HL-60 (cell line): ENCODE data around the gene DCP1B.

ENCODE experiments used
- DNase-seq, 2 experiments: peaks; one replicate each; pipeline ENCODE4 v3.0.0-alpha.2; 2010 to 2020; ENCODE audit warnings: low read depth in 1 of 2, low spot score in 1 of 2
- H3K27ac ChIP-seq: fragments of 250-450 bp; sonication (Bioruptor Pico); replicated peaks from 2 replicates; pipeline ENCODE4 v1.5.1; 2020; ENCODE audit warnings: mild to moderate bottlenecking, moderate library complexity
- H3K27me3 ChIP-seq: fragments of 250-450 bp; sonication (Bioruptor Pico); 2 replicates; pipeline ENCODE4 v1.5.1; 2021; ENCODE audit warnings: mild to moderate bottlenecking, moderate library complexity; ENCODE audit not compliant: insufficient read depth, poor library complexity, severe bottlenecking
- H3K4me3 ChIP-seq: replicated peaks from 2 replicates; pipeline ENCODE4 v1.5.1; 2011; ENCODE audit warnings: mild to moderate bottlenecking, control low read depth, low read length; ENCODE audit not compliant: insufficient read depth
- GABPA ChIP-seq: IDR thresholded peaks from 2 replicates; pipeline ENCODE4 v1.6.1; 2012; ENCODE audit warnings: low read depth
- POLR2AphosphoS5 ChIP-seq: IDR thresholded peaks from 2 replicates; pipeline ENCODE4 v1.6.1; 2012; ENCODE audit warnings: low read depth
- SPI1 ChIP-seq: IDR thresholded peaks from 2 replicates; pipeline ENCODE4 v1.6.1; 2012; ENCODE audit warnings: low read depth, mild to moderate bottlenecking, borderline replicate concordance
- TF ChIP-seq, protein P1 (sequence below): IDR thresholded peaks from 2 replicates; pipeline ENCODE4 v1.6.1; 2012; ENCODE audit warnings: low read depth; ENCODE audit not compliant: insufficient replicate concordance
- TF ChIP-seq, protein P2 (sequence below): IDR thresholded peaks from one replicate; pipeline ENCODE4 v1.5.1; 2011; ENCODE audit warnings: low read length, control low read depth, inconsistent platforms; ENCODE audit not compliant: insufficient read depth

The DCP1B gene

DNA sequence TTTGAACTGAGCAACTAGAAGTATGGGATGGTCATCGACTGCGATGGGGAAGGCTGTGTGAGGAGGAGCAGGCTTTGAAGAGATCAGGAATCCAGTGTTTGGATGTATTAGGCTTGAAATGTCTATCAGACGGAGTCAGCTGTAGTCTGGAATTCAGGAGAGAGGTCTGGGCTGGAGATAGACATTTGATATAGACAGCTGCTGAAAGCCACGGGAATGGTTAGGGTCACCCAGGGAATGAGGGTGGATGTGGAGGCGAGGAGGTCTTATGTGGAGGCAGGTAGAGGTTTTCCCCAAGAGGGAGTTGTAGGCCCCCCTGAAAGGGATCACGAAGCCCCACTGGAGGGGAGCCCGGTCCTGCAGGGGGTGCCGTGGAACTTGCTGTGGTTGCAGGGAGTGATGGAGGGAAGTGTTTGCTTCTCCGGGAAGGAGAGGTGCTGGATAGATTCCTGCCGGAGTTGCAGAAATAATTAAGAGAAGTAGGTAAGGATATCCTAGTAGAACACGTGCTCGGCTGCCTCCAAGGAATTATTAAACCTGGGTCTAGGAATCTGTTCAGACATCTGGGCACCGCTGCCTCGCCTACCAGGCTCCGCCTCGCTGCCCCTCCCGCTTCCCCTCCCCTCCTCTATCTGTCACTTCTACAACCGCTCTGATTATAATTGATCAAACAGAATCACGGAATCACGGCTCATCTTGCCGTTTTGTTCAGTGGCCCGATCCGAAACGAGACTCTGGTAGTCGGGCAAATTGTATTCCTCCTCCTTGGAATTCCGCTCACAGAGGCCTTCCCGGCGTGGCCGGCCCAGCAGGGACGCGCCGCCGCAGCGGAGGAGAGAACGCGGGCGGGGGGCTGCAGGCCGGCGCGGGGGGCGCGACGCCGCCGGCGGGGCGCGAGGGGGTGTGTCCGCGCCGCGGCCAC is 47.7 kb upstream of the DCP1B start:
- Histone ChIP-seq H3K4me3 (no peak overlapping the region), H3K27me3 (peaks cover 44% of the 10 kb centered on the region), H3K27ac (no peak overlapping the region)
- TF ChIP-seq, protein P1, sequence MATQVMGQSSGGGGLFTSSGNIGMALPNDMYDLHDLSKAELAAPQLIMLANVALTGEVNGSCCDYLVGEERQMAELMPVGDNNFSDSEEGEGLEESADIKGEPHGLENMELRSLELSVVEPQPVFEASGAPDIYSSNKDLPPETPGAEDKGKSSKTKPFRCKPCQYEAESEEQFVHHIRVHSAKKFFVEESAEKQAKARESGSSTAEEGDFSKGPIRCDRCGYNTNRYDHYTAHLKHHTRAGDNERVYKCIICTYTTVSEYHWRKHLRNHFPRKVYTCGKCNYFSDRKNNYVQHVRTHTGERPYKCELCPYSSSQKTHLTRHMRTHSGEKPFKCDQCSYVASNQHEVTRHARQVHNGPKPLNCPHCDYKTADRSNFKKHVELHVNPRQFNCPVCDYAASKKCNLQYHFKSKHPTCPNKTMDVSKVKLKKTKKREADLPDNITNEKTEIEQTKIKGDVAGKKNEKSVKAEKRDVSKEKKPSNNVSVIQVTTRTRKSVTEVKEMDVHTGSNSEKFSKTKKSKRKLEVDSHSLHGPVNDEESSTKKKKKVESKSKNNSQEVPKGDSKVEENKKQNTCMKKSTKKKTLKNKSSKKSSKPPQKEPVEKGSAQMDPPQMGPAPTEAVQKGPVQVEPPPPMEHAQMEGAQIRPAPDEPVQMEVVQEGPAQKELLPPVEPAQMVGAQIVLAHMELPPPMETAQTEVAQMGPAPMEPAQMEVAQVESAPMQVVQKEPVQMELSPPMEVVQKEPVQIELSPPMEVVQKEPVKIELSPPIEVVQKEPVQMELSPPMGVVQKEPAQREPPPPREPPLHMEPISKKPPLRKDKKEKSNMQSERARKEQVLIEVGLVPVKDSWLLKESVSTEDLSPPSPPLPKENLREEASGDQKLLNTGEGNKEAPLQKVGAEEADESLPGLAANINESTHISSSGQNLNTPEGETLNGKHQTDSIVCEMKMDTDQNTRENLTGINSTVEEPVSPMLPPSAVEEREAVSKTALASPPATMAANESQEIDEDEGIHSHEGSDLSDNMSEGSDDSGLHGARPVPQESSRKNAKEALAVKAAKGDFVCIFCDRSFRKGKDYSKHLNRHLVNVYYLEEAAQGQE, result no peak
- TF ChIP-seq POLR2AphosphoS5 (no peak), GABPA (no peak), SPI1 (no peak)
- TF ChIP-seq, protein P2, sequence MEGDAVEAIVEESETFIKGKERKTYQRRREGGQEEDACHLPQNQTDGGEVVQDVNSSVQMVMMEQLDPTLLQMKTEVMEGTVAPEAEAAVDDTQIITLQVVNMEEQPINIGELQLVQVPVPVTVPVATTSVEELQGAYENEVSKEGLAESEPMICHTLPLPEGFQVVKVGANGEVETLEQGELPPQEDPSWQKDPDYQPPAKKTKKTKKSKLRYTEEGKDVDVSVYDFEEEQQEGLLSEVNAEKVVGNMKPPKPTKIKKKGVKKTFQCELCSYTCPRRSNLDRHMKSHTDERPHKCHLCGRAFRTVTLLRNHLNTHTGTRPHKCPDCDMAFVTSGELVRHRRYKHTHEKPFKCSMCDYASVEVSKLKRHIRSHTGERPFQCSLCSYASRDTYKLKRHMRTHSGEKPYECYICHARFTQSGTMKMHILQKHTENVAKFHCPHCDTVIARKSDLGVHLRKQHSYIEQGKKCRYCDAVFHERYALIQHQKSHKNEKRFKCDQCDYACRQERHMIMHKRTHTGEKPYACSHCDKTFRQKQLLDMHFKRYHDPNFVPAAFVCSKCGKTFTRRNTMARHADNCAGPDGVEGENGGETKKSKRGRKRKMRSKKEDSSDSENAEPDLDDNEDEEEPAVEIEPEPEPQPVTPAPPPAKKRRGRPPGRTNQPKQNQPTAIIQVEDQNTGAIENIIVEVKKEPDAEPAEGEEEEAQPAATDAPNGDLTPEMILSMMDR, result no peak
- DNase-seq, result no peak

DNA sequence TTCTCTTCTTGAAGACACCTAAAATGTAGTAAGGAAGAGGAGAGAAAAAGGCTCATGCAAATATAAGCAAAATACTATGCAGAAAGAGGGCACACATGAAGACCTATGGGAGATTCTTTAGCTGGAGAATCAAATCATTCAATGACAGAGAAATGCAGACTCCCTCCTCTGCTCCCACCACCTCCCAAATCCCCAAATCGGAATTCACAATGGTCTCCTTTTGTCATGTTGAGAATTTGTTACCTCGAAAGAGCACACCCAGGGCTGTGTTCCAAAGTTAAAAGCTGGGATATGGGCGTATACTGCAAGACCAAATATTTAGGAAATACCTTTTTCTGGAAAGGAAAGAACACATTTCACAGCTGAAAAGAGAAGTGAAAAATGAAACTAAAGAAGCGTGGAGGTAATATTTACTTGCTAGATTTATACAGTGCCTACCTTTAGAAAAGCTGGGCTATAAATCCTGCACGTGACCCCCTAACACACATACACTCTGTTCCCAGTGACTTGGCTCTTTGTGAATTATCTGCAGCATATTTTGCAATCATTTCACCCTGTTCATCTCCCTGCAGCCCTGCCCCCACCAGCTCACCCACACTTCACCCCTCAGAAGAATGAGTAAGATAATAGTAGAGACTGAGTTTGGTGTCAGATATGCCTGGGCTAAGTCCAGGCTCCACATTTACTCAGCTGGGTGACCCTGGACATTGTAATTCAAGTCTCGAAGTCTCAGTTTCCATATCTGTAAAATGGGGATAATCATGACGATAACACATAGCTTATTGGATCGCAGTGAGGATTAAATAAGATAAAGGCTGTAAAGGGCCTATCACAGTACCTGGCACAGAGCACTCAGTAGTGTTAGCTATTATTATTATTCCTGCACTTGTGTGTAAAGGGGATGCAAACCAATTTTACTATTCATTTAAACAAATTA is 45.6 kb upstream of the DCP1B start:
- no peak overlapping the region for H3K27ac ChIP-seq
- H3K27me3 ChIP-seq, result peaks cover 33% of the 10 kb centered on the region
- no peak overlapping the region for H3K4me3 ChIP-seq
- DNase-seq, result no peak
- TF ChIP-seq, protein P2, result no peak
- TF ChIP-seq, protein P1, result no peak
- no peak for TF ChIP-seq POLR2AphosphoS5
- TF ChIP-seq GABPA, result no peak
- TF ChIP-seq SPI1, result no peak

DNA sequence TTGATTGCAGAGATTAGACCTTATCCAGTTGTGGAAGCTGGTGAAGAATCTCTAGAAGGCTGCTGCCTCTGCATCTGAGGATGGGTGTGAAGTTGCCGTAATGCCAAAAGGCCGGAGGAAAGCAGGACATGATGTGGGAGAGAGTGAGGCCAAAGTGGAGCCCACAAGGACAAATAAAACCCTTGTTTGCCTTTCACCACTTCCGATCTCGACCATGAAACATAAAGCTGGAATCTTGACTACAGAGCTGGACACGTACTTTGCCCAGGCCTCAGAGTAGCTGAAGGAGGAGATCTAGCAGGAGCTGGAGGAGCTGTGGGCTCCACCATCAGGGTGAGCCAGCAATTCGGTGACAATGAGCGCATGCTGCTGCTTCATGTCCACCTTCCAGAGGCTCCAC is 43.5 kb upstream of the DCP1B start:
- DNase-seq, result no peak
- no peak for TF ChIP-seq SPI1
- Histone ChIP-seq H3K27me3 (peaks cover 23% of the 10 kb centered on the region), H3K4me3 (no peak overlapping the region), H3K27ac (no peak overlapping the region)

DNA sequence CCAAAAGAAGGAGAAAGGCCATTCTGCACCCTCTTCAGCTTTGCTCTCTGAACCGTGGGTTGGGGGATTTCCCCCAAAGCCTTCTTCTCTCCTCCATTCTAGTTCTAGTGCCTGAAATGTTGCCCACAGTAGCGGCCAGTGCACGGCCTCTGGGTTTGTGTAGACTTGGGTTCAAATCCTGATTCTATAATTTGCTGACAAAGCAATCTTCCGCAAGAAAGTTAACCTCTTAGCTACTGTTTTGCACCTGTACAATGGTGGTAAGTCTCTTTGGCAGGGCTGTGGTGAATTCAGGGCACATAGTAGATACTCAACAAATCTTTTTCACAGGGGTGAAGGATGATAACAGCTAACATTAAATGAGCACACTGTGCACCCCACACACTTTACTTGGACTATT is 42.7 kb upstream of the DCP1B start:
- DNase-seq, result no peak
- H3K27ac ChIP-seq, result no peak overlapping the region
- peaks cover 22% of the 10 kb centered on the region for H3K27me3 ChIP-seq
- TF ChIP-seq, protein P2, result no peak
- no peak for TF ChIP-seq GABPA
- no peak for TF ChIP-seq POLR2AphosphoS5
- TF ChIP-seq, protein P1, result no peak
- TF ChIP-seq SPI1, result no peak
- H3K4me3 ChIP-seq, result no peak overlapping the region
